ENCODE data around the gene ARHGAP44.

Gene ARHGAP44

GRCh38 chr17:12985431-12986293 is 196.4 kb downstream of the ARHGAP44 start:
- Histone ChIP-seq H3K9me3 (ENCODE audit: severe bottlenecking) (no peaks in the 10 kb centered on the region), H3K36me3 (peaks cover 7% of the 10 kb centered on the region), H3K27ac (no peak overlapping the region), H3K27me3 (ENCODE audit: insufficient read depth, low read depth, severe bottlenecking) (no peaks in the 10 kb centered on the region), H3K4me3 (ENCODE audit: low read depth, low read length) (no peak overlapping the region)
- no peak for DNase-seq
- TF ChIP-seq CTCF (IDR thresholded peaks at IDR 0.05; ENCODE audit: low read depth, low read length): no peak

- Histone ChIP-seq H3K36me3 (peaks cover 21% of the 10 kb centered on the region), H3K4me3 (ENCODE audit: low read depth, low read length) (peak overlapping the region; percentile 11; the same call in 1 of the 2 replicates), H3K9me3 (ENCODE audit: severe bottlenecking) (no peaks in the 10 kb centered on the region), H3K27ac (no peak overlapping the region), H3K27me3 (ENCODE audit: insufficient read depth, low read depth, severe bottlenecking) (no peaks in the 10 kb centered on the region)
- no peak for TF ChIP-seq CTCF (IDR thresholded peaks at IDR 0.05; ENCODE audit: low read depth, low read length)
- DNase-seq: peak; percentile 23
Measured at GRCh38 chr17:12987120-12987519, 197.8 kb downstream of the ARHGAP44 start.

- Histone ChIP-seq H3K27me3 (ENCODE audit: insufficient read depth, low read depth, severe bottlenecking) (no peaks in the 10 kb centered on the region), H3K36me3 (peaks cover 50% of the 10 kb centered on the region), H3K9me3 (ENCODE audit: severe bottlenecking) (no peaks in the 10 kb centered on the region), H3K4me3 (ENCODE audit: low read depth, low read length) (no peak overlapping the region), H3K27ac (no peak overlapping the region)
- TF ChIP-seq CTCF (IDR thresholded peaks at IDR 0.05; ENCODE audit: low read depth, low read length): no peak
- no peak for DNase-seq
Measured at GRCh38 chr17:12990041-12990808, 200.9 kb downstream of the ARHGAP44 start.

- Histone ChIP-seq H3K9me3 (ENCODE audit: severe bottlenecking) (no peaks in the 10 kb centered on the region), H3K36me3 (peaks cover 58% of the 10 kb centered on the region), H3K4me3 (ENCODE audit: low read depth, low read length) (no peak overlapping the region), H3K27ac (no peak overlapping the region), H3K27me3 (ENCODE audit: insufficient read depth, low read depth, severe bottlenecking) (no peaks in the 10 kb centered on the region)
- TF ChIP-seq CTCF (IDR thresholded peaks at IDR 0.05; ENCODE audit: low read depth, low read length): no peak
- no peak for DNase-seq
Measured at GRCh38 chr17:12990926-12991325, 201.6 kb downstream of the ARHGAP44 start.

- DNase-seq: no peak
- Histone ChIP-seq H3K27me3 (ENCODE audit: insufficient read depth, low read depth, severe bottlenecking) (no peaks in the 10 kb centered on the region), H3K36me3 (peaks cover 72% of the 10 kb centered on the region), H3K27ac (no peak overlapping the region), H3K9me3 (ENCODE audit: severe bottlenecking) (no peaks in the 10 kb centered on the region), H3K4me3 (ENCODE audit: low read depth, low read length) (no peak overlapping the region)
- TF ChIP-seq CTCF (IDR thresholded peaks at IDR 0.05; ENCODE audit: low read depth, low read length): no peak
Measured at GRCh38 chr17:12992676-12993075, 203.4 kb downstream of the ARHGAP44 start.

All from WERI-Rb-1 (cell line).